Neural crest cell (in vitro differentiated cells): ENCODE measurements around the gene LAMB4. TPM values are rescaled to one million over a fixed set of nuclear protein-coding genes. Genes with fewer than 3 reads are reported as not detected.

Experiments used
- DNase-seq: peaks from one replicate; pipeline ENCODE4 v3.0.0; 2021; ENCODE audit warnings: low read depth, mixed read lengths, low spot score
- H3K27ac Mint-ChIP-seq: one replicate; pipeline ENCODE4 v1.8.0; 2021; ENCODE audit warnings: mild to moderate bottlenecking, mixed read lengths; ENCODE audit not compliant: unreplicated experiment
- H3K27me3 Mint-ChIP-seq: 2 replicates; pipeline ENCODE4 v1.8.0; 2021; ENCODE audit warnings: low read depth, mild to moderate bottlenecking, mixed read lengths
- H3K36me3 Mint-ChIP-seq: 2 replicates; pipeline ENCODE4 v1.8.0; 2021; ENCODE audit warnings: low read depth, mild to moderate bottlenecking, mixed read lengths
- H3K4me1 Mint-ChIP-seq: 2 replicates; pipeline ENCODE4 v1.8.0; 2021; ENCODE audit warnings: mixed read lengths
- H3K4me3 Mint-ChIP-seq: one replicate; pipeline ENCODE4 v1.8.0; 2021; ENCODE audit warnings: mild to moderate bottlenecking, mixed read lengths
- H3K9me3 Mint-ChIP-seq: 2 replicates; pipeline ENCODE4 v1.8.0; 2021; ENCODE audit warnings: mixed read lengths
- total RNA-seq: library from RNA; stranded (reverse); gene quantifications from 2 replicates; pipeline ENCODE4 v1.2.1, GENCODE V29; 2021
- TF ChIP-seq, protein P1 (sequence below): fragments of 200-600 bp; sonication (generic); conservative IDR thresholded peaks from 2 replicates; pipeline ENCODE4 v1.5.0; 2021; ENCODE audit warnings: antibody characterized with exemption, mild to moderate bottlenecking

The LAMB4 gene
- total RNA-seq, 1 donor from 2014 or later = 0.16 TPM

DNA sequence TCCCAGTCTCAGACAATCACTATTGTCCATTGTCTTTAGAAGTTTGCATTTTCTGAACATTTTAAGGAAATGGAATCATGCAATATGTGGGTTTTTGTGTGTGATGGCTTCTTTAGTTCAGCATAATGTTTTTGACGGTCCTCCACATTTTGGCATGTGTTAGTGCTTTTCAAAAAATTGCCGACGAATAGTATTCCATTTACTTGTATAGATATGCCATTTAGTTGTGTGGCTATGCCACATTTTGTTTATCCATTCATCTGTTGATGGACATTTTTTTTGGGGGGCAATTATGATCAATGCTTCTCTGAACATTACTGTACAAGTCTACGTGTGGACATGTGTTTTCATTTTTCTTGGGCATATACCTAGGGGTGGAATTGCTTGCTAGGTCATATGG lies 12.0 kb upstream of the LAMB4 start:
- TF ChIP-seq, protein P1, sequence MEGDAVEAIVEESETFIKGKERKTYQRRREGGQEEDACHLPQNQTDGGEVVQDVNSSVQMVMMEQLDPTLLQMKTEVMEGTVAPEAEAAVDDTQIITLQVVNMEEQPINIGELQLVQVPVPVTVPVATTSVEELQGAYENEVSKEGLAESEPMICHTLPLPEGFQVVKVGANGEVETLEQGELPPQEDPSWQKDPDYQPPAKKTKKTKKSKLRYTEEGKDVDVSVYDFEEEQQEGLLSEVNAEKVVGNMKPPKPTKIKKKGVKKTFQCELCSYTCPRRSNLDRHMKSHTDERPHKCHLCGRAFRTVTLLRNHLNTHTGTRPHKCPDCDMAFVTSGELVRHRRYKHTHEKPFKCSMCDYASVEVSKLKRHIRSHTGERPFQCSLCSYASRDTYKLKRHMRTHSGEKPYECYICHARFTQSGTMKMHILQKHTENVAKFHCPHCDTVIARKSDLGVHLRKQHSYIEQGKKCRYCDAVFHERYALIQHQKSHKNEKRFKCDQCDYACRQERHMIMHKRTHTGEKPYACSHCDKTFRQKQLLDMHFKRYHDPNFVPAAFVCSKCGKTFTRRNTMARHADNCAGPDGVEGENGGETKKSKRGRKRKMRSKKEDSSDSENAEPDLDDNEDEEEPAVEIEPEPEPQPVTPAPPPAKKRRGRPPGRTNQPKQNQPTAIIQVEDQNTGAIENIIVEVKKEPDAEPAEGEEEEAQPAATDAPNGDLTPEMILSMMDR = no peak
- peaks cover 4% of the 10 kb centered on the region for H3K9me3 Mint-ChIP-seq

DNA sequence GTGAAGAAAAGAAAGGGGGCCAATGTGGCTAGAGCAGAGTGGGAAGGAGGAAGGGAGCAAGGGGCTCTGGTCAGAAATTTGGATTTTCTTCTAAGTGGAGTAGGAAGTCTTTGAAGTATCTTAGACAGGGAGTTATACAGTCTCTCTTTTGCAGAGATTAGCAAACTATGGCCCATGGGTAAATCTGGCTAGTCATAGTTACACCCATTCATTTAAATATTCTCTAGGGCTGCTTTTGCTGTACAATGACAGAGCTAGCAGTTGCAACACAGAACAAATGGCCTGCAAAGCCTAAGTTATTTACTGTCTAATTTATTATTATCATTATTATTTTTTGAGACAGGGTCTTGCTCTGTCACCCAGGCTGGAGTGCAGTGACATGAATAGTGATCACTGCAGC lies 10.5 kb upstream of the LAMB4 start:
- H3K4me3 Mint-ChIP-seq = no peak overlapping the region
- peaks cover 16% of the 10 kb centered on the region for H3K4me1 Mint-ChIP-seq
- TF ChIP-seq, protein P1 = no peak
- DNase-seq = no peak
- H3K9me3 Mint-ChIP-seq = peaks cover 4% of the 10 kb centered on the region
- H3K27me3 Mint-ChIP-seq = no peaks in the 10 kb centered on the region
- H3K27ac Mint-ChIP-seq = no peak overlapping the region
- no peaks in the 10 kb centered on the region for H3K36me3 Mint-ChIP-seq

More for the DNA sequence above, 12.0 kb upstream of the LAMB4 start:
- H3K27me3 Mint-ChIP-seq = no peaks in the 10 kb centered on the region
- no peak for DNase-seq
- H3K4me3 Mint-ChIP-seq = no peak overlapping the region
- H3K27ac Mint-ChIP-seq = no peak overlapping the region
- no peaks in the 10 kb centered on the region for H3K36me3 Mint-ChIP-seq
- H3K4me1 Mint-ChIP-seq = peaks cover 16% of the 10 kb centered on the region

DNA sequence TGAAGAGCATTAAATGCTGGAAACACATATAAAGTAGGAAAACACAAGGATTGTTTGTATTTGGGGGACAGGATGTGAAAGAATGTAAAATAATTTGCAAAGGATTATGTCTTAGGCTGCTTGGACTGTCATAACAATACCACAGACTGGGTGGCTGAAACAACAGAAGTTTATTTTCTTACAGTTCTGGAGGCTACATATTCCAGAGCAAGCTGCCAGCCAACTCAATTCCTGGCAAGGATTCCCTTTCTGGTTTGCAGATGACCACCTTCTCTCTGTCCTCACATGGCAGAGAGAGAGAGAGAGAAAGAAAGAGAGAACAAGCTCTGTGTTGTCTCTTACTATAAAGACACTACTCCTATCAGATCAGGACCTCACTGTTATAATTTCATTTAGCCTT lies 8.8 kb upstream of the LAMB4 start:
- H3K4me3 Mint-ChIP-seq = no peak overlapping the region
- TF ChIP-seq, protein P1 = no peak
- peaks cover 4% of the 10 kb centered on the region for H3K9me3 Mint-ChIP-seq
- H3K36me3 Mint-ChIP-seq = no peaks in the 10 kb centered on the region
- H3K27me3 Mint-ChIP-seq = no peaks in the 10 kb centered on the region
- no peak overlapping the region for H3K27ac Mint-ChIP-seq
- H3K4me1 Mint-ChIP-seq = peaks cover 16% of the 10 kb centered on the region
- no peak for DNase-seq

DNA sequence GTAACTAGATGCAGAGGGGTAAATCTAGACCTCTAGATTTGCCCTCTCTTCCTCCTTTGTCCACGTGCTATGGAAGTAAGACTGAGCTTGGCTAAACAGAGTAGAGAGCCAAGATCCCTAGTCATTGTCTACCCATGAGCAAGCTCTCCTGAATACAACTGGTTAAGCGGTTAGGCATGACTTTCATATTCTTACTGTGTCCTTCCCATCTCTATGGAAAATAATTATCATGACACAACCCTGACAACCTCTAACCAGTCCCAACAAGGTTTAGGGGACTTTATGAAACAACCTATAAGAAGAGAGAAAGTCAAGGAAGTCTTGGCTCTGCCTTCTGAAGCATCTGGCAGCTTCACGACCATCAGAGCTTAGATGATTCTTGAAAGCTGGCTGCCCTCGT lies 7.8 kb upstream of the LAMB4 start:
- TF ChIP-seq, protein P1 = no peak
- Mint-ChIP-seq H3K4me3 (no peak overlapping the region), H3K9me3 (peaks cover 4% of the 10 kb centered on the region), H3K27ac (no peak overlapping the region), H3K36me3 (no peaks in the 10 kb centered on the region), H3K27me3 (no peaks in the 10 kb centered on the region), H3K4me1 (peaks cover 12% of the 10 kb centered on the region)
- DNase-seq = no peak

DNA sequence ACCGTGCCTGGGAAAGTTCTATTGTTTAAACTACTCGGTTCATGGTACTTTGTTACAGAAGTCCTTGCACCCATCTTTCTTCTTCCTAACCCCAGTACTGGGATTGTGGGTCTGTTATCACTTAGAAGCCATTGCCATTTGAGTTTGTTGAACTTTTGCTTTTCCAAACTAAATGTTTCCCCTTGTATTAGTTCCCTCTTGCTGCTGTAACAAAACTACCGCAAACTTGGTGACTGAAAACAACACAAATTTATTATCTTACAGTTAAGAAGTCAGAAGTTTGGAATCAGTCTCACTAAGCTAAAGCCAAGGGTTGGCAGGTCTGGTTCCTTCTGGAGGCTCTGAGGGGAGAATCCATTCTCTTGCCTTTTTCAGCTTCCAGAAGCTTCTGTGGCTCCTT lies 6.9 kb upstream of the LAMB4 start:
- Mint-ChIP-seq H3K9me3 (peaks cover 7% of the 10 kb centered on the region), H3K36me3 (no peaks in the 10 kb centered on the region), H3K27ac (no peak overlapping the region), H3K4me1 (peaks cover 14% of the 10 kb centered on the region), H3K4me3 (no peak overlapping the region), H3K27me3 (no peaks in the 10 kb centered on the region)
- DNase-seq = no peak
- TF ChIP-seq, protein P1 = no peak
